ENCODE data around the gene SKAP2.

DNA sequence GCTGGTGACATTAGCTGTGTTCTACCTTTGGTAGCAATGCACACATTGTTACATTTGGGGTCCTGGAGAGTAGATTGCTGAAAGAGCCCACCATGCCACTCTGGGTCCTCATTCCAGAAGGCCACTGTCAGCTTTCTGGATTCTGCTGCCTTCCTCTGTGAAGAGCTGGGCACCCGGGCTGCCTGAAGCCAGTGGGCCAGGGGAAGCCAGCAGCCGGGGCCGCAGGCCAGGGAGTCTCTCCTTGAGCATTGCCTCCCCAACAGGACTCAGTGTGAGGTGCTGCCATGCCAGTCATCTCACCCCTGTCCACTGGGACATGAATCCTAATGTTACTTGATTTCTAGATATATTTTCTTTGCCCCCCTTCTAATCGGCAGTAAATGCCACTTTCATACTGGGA, 234.0 kb downstream of the SKAP2 start:
- TF ChIP-seq, protein P1, sequence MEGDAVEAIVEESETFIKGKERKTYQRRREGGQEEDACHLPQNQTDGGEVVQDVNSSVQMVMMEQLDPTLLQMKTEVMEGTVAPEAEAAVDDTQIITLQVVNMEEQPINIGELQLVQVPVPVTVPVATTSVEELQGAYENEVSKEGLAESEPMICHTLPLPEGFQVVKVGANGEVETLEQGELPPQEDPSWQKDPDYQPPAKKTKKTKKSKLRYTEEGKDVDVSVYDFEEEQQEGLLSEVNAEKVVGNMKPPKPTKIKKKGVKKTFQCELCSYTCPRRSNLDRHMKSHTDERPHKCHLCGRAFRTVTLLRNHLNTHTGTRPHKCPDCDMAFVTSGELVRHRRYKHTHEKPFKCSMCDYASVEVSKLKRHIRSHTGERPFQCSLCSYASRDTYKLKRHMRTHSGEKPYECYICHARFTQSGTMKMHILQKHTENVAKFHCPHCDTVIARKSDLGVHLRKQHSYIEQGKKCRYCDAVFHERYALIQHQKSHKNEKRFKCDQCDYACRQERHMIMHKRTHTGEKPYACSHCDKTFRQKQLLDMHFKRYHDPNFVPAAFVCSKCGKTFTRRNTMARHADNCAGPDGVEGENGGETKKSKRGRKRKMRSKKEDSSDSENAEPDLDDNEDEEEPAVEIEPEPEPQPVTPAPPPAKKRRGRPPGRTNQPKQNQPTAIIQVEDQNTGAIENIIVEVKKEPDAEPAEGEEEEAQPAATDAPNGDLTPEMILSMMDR (optimal IDR thresholded peaks at IDR 0.05 in 1 of 3, IDR thresholded peaks at IDR 0.05 in 1 of 3, conservative IDR thresholded peaks at IDR 0.05 in 1 of 3; ENCODE audit: extremely low read depth in 1 of 3, insufficient read depth in 2 of 3, low read length in 3 of 3): no peak
- no peak for TF ChIP-seq EZH2 (IDR thresholded peaks at IDR 0.05; ENCODE audit: low read length)

Measured in keratinocyte (primary cell).